Stimulated activated CD4-positive, alpha-beta T cell treated with anti-CD3 and anti-CD28 coated beads, Interleukin-2, amount 100 ng/mL, for 4 hours (primary cell): ENCODE data around the gene MDC1.

Experiments used
- DNase-seq: peaks from one replicate; pipeline ENCODE4 v3.0.0-alpha.2; 2020; ENCODE audit warnings: low read depth

Gene MDC1

GRCh38 chr6:30748851-30749540 is 31.9 kb upstream of the MDC1 start:
- no peak for DNase-seq

- no peak for DNase-seq
These were observed 31.1 kb upstream of the MDC1 start for GRCh38 chr6:30747902-30748769.

- DNase-seq = no peak
These were observed 30.2 kb upstream of the MDC1 start for GRCh38 chr6:30747300-30747687.

GRCh38 chr6:30744054-30744805 is 27.1 kb upstream of the MDC1 start, which contains the start of gene IER3:
TSS of gene IER3 (minus strand) at chr6:30744547. CDS start at chr6:30744518, 29 bp downstream.
- peak; percentile 88 for DNase-seq

- no peak for DNase-seq
These were observed 26.3 kb upstream of the MDC1 start for GRCh38 chr6:30743099-30744053.

GRCh38 chr6:30742316-30743098 is 25.4 kb upstream of the MDC1 start, which contains the start of gene FLOT1:
TSS of gene FLOT1 (minus strand) at chr6:30742687. CDS start at chr6:30742189, 498 bp downstream.
- peak; percentile 90 for DNase-seq

- peak; percentile 62 for DNase-seq
These were observed 24.8 kb upstream of the MDC1 start for GRCh38 chr6:30741789-30742315.

GRCh38 chr6:30741063-30741779 is 24.1 kb upstream of the MDC1 start:
- peak; percentile 34 for DNase-seq

- no peak for DNase-seq
These were observed 23.4 kb upstream of the MDC1 start for GRCh38 chr6:30740540-30740870.

- DNase-seq = no peak
These were observed 21.5 kb upstream of the MDC1 start for GRCh38 chr6:30738532-30738931.

GRCh38 chr6:30735668-30736314 is 18.7 kb upstream of the MDC1 start:
- no peak for DNase-seq

- no peak for DNase-seq
These were observed 15.3 kb upstream of the MDC1 start for GRCh38 chr6:30732237-30732943.

- peak; percentile 81 for DNase-seq
These were observed 13.7 kb upstream of the MDC1 start for GRCh38 chr6:30730601-30731435.

GRCh38 chr6:30727920-30728553 is 11.0 kb upstream of the MDC1 start:
- no peak for DNase-seq

GRCh38 chr6:30726506-30727413 is 9.7 kb upstream of the MDC1 start:
- no peak for DNase-seq
